ENCODE results near the gene FILIP1.

Gene FILIP1

GRCh38 chr6:75486850-75487518, 6.6 kb downstream of the FILIP1 start:
- no peaks in the 10 kb centered on the region for H3K36me3 ChIP-seq (ENCODE audit: insufficient read depth, low read length)
- H3K4me3 ChIP-seq (ENCODE audit: low read depth in 1 of 2, low read length in 2 of 2), result no peak overlapping the region
- no peaks in the 10 kb centered on the region for H3K9me3 ChIP-seq (ENCODE audit: insufficient read depth, low read length, severe bottlenecking)
- H3K27me3 ChIP-seq (ENCODE audit: insufficient read depth, low read length, poor library complexity), result peaks cover 5% of the 10 kb centered on the region
- H2AFZ ChIP-seq (ENCODE audit: low read depth, low read length), result no peak overlapping the region
- H3K4me2 ChIP-seq (ENCODE audit: insufficient read depth, low read length), result no peak overlapping the region
- H3K9ac ChIP-seq (ENCODE audit: low read depth, low read length), result no peak overlapping the region
- H3K27ac ChIP-seq (ENCODE audit: low read length), result no peak overlapping the region
- no peaks in the 10 kb centered on the region for H4K20me1 ChIP-seq (ENCODE audit: insufficient read depth, low read length)
- no peaks in the 10 kb centered on the region for H3K79me2 ChIP-seq (ENCODE audit: insufficient read depth, low read length)
- TF ChIP-seq CTCF (IDR thresholded peaks at IDR 0.05; ENCODE audit: borderline replicate concordance, extremely low read depth, low read length, poor library complexity, severe bottlenecking), result no peak
- no peak for TF ChIP-seq EZH2 (IDR thresholded peaks at IDR 0.05; ENCODE audit: borderline replicate concordance, low read depth, low read length, severe bottlenecking)
- DNase-seq (no peak), ATAC-seq (ENCODE audit: insufficient read depth, low read depth) (no peak)
- no peaks in the 10 kb centered on the region for H3K4me1 ChIP-seq (ENCODE audit: insufficient read depth, low read length)

GRCh38 chr6:75484535-75484934, 9.1 kb downstream of the FILIP1 start:
- H2AFZ ChIP-seq (ENCODE audit: low read depth, low read length), result no peak overlapping the region
- no peaks in the 10 kb centered on the region for H3K27me3 ChIP-seq (ENCODE audit: insufficient read depth, low read length, poor library complexity)
- H3K4me3 ChIP-seq (ENCODE audit: low read depth in 1 of 2, low read length in 2 of 2), result no peak overlapping the region
- no peak overlapping the region for H3K9ac ChIP-seq (ENCODE audit: low read depth, low read length)
- no peak overlapping the region for H3K4me2 ChIP-seq (ENCODE audit: insufficient read depth, low read length)
- no peaks in the 10 kb centered on the region for H3K9me3 ChIP-seq (ENCODE audit: insufficient read depth, low read length, severe bottlenecking)
- TF ChIP-seq EZH2 (IDR thresholded peaks at IDR 0.05; ENCODE audit: borderline replicate concordance, low read depth, low read length, severe bottlenecking), result no peak
- TF ChIP-seq CTCF (IDR thresholded peaks at IDR 0.05; ENCODE audit: borderline replicate concordance, extremely low read depth, low read length, poor library complexity, severe bottlenecking), result no peak
- no peaks in the 10 kb centered on the region for H3K79me2 ChIP-seq (ENCODE audit: insufficient read depth, low read length)
- no peak for DNase-seq
- no peak overlapping the region for H3K27ac ChIP-seq (ENCODE audit: low read length)
- no peak for ATAC-seq (ENCODE audit: insufficient read depth, low read depth)
- H3K4me1 ChIP-seq (ENCODE audit: insufficient read depth, low read length), result no peaks in the 10 kb centered on the region
- H3K36me3 ChIP-seq (ENCODE audit: insufficient read depth, low read length), result no peaks in the 10 kb centered on the region
- no peaks in the 10 kb centered on the region for H4K20me1 ChIP-seq (ENCODE audit: insufficient read depth, low read length)

GRCh38 chr6:75483136-75483952, 10.3 kb downstream of the FILIP1 start:
- Histone ChIP-seq H3K27ac (ENCODE audit: low read length) (no peak overlapping the region), H3K27me3 (ENCODE audit: insufficient read depth, low read length, poor library complexity) (no peaks in the 10 kb centered on the region), H3K4me3 (ENCODE audit: low read depth in 1 of 2, low read length in 2 of 2) (no peak overlapping the region), H3K9ac (ENCODE audit: low read depth, low read length) (no peak overlapping the region), H3K9me3 (ENCODE audit: insufficient read depth, low read length, severe bottlenecking) (no peaks in the 10 kb centered on the region), H3K4me2 (ENCODE audit: insufficient read depth, low read length) (no peak overlapping the region), H3K4me1 (ENCODE audit: insufficient read depth, low read length) (no peaks in the 10 kb centered on the region), H4K20me1 (ENCODE audit: insufficient read depth, low read length) (no peaks in the 10 kb centered on the region), H2AFZ (ENCODE audit: low read depth, low read length) (no peak overlapping the region), H3K36me3 (ENCODE audit: insufficient read depth, low read length) (no peaks in the 10 kb centered on the region), H3K79me2 (ENCODE audit: insufficient read depth, low read length) (no peaks in the 10 kb centered on the region)
- DNase-seq, result no peak
- ATAC-seq (ENCODE audit: insufficient read depth, low read depth), result no peak
- TF ChIP-seq CTCF (IDR thresholded peaks at IDR 0.05; ENCODE audit: borderline replicate concordance, extremely low read depth, low read length, poor library complexity, severe bottlenecking) (no peak), EZH2 (IDR thresholded peaks at IDR 0.05; ENCODE audit: borderline replicate concordance, low read depth, low read length, severe bottlenecking) (no peak)

Measured in DND-41 (cell line).